RPMI8226 (cell line): ENCODE results near the gene SIDT2.
"Not testable (repeated sequence)": the region's sequence is repeated elsewhere in the genome, so short reads cannot be mapped to it uniquely, and the experiment has no call there.

Source experiments
- DNase-seq: peaks from one replicate; pipeline ENCODE4 v3.0.0-alpha.2; 2015

SIDT2 gene

DNA sequence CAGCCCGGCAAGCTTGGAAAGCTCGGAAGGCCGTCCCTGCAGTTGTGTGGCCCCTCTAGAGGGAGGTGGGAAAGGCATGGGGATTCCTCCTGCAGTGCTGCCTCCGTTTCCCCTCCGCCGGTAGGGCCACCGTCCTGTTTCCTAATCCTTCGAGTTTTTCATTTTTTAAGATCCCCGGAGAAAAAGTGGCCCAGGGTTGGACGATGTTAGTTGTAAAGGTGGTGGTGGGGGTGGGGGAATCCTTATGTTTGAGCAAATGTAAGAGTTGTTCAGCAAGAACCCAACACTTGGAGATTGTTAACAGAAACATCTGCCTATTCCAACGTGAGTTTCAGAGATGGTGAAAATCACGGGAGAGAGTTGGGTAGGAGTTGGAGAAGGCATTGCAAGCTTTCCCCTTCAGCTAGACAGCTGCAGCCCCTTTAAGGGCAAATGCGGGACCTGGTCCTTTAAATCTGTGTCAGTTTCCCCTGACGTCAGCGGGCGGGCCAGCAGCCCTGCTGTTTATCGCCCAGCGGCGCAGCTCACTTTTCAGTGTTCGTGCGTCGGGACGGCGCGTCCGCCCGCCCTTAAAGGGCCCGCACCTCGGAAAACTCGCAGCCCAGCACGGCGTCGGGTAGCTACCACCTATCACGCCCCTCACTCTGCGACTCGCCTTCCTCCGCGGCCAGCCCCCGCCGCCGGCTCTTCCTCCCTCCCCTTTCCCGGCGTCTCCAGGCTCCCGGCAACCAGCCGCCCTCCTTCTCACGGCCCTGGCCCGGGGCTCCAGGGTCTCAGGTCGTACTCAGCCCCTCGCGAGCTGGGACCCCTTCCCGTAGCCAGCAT lies at the start of gene SIDT2:
TSS of gene SIDT2 (plus strand) at position 534 of the 825 bp plus-strand sequence. CDS start 521 bp downstream, outside the sequence.
- DNase-seq, result peak; percentile 96

DNA sequence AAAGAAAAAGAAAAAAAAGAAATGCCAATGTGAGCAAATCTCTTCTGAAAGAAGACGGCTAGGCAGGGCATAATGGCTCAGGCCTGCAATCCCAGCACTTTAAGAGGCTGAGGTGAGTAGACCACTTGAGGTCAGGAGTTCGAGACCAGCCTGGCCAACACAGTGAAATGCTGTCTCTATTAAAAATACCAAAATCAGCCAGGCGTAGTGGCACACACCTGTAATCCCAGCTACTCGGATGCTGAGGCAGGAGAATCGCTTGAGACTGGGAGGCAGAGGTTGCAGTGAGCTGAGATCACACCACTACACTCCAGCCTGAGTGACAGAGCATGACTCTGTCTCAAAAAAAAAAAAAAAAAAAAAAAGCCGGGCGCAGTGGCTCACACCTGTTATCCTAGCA lies 48.1 kb upstream of the SIDT2 start:
- DNase-seq, result not testable (repeated sequence)

DNA sequence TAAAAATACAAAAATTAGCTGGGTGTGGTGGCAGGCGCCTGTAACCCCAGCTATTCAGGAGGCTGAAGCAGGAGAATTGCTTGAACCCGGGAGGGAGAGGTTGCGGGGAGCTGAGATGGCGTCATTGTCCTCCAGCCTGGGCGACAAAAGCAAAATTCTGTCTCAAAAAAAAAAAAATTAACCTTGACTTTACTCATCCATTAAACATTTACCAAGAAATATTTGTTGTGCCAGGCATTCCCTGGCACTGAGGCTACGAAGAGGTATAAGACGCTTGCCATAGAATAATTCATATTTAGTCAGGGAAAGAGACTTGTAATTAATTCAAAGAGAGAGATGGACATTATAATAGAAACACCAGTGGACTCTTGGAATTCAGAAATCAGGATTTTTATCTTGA lies 47.7 kb upstream of the SIDT2 start:
- no peak for DNase-seq

DNA sequence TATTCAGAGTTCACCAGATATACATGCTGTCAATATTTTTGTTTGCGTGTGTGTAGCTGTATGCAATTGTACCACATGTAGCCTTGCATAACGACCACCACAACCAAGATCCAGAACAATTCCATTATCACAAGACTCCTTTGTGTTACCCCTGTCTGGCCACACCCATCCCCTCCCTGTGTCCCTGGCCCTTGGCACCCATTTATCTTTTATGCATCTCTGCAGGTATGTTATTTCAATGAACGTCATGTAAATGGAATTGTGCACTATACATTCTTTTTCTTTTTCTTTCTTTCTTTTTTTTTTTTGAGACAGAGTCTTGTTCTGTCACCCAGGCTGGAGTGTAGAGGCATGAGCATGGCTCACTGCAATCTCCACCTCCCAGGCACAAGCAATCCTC lies 44.1 kb upstream of the SIDT2 start:
- no peak for DNase-seq

DNA sequence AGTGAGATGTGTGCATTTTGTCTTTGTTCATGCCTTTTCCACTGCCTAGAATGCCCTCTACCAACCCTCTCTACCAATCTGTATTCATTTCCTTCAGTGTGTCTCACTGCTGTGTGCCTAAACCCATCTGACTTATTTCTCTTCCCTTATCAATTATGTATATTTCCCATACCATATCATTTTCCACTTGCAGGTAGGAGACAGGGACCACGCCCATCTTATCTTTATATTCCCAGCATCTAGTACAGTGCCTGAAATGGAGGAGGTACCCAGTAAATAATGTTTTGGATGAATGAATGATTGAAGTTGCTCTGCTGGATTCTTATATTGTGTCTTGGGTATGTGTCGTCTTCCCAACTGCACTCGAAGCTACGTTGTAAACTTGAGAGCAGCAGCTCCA lies 43.6 kb upstream of the SIDT2 start:
- not testable (repeated sequence) for DNase-seq

DNA sequence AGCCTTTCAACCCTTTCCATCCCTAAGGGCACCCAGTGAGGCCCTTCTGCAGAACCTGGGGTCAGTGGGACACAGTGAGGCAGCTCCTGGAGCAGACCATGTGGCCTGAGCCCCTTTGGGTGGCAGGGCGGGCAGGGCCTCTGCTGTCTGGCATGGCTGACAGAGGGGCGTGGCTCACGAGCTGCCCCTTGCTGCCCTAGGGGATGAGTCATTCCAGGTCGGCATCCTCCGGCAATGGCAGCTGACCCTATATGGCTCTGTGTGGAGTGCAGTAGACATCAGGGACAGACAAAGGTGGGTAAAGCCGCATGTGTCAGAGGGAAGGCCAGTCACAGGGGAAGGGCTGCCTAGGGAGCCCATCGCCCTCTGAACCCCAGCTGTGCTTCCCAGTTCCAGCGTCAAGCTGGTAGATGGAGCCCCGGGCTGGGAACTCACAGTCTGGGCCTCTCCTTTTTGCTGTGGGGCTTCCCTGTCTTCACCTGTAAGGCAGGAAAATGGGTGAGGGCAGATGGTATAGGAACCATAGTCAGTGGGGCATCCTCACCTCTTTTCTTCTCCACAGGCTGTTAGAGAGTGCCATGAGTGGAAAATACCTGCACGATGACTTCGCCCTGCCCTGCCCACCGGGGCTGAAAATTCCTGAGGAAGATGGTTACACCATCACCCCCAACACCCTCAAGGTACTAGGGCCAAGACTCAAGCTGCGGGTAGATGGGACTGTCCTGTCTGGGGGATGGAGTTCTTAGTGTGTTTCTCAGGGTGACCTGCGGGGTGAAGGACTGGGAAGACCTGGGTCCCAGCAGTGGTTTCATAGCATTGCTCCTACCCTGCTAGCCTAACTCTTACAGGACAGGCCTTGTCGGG lies 41.1 kb upstream of the SIDT2 start:
- DNase-seq, result not testable (repeated sequence)

DNA sequence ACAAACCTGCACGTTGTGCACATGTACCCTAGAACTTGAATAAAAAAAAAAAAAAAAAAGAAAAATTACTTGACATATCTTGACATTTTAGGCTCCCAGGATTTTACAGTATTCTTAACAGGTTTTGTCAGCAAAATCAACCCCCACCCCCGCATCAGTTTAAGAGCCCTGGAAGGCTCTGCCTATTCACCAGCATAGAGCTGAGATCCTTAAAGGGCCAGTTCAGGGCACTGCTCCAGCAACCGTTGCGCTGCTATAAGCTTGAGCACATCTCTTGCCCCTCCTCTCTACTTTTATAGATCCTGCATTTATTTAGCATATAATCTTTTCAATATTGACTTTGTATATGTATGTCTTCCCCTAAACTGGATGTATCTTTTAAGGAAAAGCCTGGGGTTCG lies 35.2 kb upstream of the SIDT2 start:
- DNase-seq, result peak; percentile 75

DNA sequence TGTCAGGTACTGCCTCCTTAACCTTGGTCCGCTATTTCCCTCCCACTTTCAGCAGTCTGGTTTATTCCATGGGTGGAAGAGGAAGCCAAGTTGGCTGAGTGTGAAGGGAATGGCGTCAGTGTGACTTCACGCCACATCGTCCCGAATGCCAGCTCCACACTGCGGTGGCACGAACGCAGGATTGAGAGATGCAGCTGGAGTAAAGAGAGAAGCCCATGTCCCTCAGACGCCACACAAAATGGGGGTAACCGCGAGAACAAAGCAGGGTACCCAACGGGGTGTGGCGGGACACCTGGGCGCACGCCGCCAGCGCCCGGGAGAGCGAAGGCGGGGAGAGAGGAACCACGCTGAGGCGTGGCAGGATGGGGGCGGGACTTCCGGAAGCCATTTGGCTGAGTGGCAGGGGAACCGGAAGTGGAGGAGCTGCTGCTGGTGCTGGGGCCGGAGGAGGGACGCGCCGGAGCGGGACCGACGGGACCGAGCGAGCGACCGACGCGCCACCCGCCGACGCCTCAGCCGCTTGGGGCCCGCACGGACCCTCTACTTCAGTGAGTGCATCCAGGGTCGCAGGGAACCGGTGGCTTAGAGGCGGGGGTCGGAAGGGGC lies 34.6 kb upstream of the SIDT2 start, which contains the start of gene PAFAH1B2:
TSS of gene PAFAH1B2 (plus strand) at position 417 of the 606 bp plus-strand sequence. CDS start 8,161 bp downstream, outside the sequence.
- DNase-seq, result peak; percentile 99

- peak; percentile 75 for DNase-seq
These were observed 33.8 kb upstream of the SIDT2 start for GRCh38 chr11:117144477-117145392.

DNA sequence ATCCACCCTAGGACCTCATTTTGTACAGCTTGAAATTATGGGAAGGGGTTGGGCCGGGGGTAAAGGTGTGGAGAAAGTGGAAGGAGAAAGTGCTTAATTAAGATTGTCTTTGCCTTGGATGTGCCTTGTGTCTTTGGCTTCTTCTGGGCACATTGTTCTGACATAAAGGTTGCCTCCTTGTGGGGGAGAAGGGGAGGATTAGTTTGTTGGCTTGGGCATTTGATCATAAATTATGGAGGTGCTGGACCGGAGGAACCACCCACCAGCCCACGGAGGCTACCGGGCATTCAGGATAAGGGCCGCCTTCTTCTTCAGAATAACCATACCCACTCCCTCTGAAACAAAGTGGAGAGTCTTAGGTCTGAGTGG lies 33.2 kb upstream of the SIDT2 start:
- DNase-seq, result peak; percentile 42

GRCh38 chr11:117146521-117146920 lies 32.0 kb upstream of the SIDT2 start:
- no peak for DNase-seq

- DNase-seq, result no peak
These were observed 26.5 kb upstream of the SIDT2 start for GRCh38 chr11:117152066-117152465.

GRCh38 chr11:117154468-117154867 lies 24.1 kb upstream of the SIDT2 start:
- DNase-seq, result no peak

GRCh38 chr11:117157507-117157906 lies 21.0 kb upstream of the SIDT2 start:
- DNase-seq, result no peak

DNA sequence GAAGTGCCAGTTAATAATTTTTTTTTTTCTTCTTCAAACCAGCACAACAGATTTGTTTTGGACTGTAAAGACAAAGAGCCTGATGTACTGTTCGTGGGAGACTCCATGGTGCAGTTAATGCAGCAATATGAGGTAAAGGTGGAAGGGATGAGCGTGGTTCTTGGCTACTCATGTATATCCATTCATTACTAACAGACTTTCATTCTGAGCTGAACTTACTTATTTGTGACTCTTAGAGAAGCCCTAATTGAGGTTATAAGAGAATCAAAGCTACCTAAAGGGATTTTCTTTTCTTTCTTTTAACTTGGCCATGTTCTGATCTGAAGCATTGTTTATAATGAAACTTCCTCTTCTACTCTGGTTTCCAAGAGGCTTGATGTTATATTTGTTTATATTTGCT lies 18.7 kb upstream of the SIDT2 start:
- no peak for DNase-seq

- no peak for DNase-seq
These were observed 17.7 kb upstream of the SIDT2 start for GRCh38 chr11:117160826-117161225.

DNA sequence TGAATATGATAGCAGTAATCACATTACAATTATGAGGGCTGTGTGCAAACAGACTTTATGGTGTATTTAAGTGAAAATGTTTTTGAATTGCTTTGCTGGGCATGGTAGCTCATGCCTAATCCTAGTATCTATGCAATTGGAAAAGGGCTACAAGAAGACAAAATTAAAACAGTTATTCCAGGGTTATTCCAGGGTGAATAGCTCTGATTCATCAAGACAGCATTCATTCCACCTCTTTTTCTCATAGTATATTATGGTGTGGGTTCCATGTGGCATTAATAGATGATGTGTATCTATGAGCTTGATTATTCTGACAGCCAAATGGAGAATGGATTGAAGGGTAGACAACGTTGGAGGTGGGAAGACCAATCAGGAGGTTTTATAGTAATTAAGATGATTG lies 12.1 kb upstream of the SIDT2 start:
- no peak for DNase-seq

DNA sequence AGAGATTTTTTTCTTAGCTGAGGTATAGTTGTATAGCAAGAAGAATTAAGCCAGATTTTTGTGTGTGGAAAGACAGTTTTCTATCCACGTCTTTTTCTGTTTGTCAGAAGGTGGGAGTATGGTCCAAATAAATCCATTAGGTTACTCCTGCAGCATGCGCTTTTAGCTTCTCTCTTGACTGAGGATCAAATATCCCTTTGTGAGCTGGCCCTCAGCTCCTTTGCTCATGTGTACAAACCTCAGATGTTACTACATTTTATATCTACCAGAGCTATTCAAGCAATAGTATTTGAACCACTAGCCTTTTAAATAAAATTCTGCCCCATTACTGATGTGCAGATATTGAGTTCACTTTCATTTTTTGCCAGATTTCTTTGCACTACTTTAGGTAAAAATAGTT lies 8.8 kb upstream of the SIDT2 start:
- no peak for DNase-seq

GRCh38 chr11:117170210-117170609 lies 8.3 kb upstream of the SIDT2 start:
- DNase-seq, result no peak

- no peak for DNase-seq
These were observed 7.5 kb upstream of the SIDT2 start for GRCh38 chr11:117171007-117171403.

- DNase-seq, result no peak
These were observed 7.0 kb upstream of the SIDT2 start for GRCh38 chr11:117171404-117172061.
